Bronchial epithelial cell (primary cell): ENCODE data around the gene ZDHHC6. TPM values are rescaled to one million over a fixed set of nuclear protein-coding genes. Genes with fewer than 3 reads are reported as not detected.

Source experiments
- DNase-seq: peaks from one replicate; pipeline ENCODE4 v3.0.0-alpha.2; 2010; ENCODE audit warnings: low read depth
- FAIRE-seq: peaks from 2 replicates; lab custom pipeline; 2011; peaks lifted over from hg19 to GRCh38; lab: Jason Lieb, UNC
- H3K27me3 ChIP-seq: 2 replicates; pipeline ENCODE4 v1.5.1; 2011; ENCODE audit warnings: low read length; ENCODE audit not compliant: control insufficient read depth, insufficient read depth
- H3K36me3 ChIP-seq: 2 replicates; pipeline ENCODE4 v1.5.1; 2011; ENCODE audit warnings: low read length; ENCODE audit not compliant: control insufficient read depth, insufficient read depth
- H3K4me3 ChIP-seq: 2 replicates; pipeline ENCODE4 v1.5.1; 2011; ENCODE audit warnings: mild to moderate bottlenecking, low read depth, low read length, control low read depth
- total RNA-seq: library from RNA; depleted of rRNA; stranded (reverse); fragments of >200 nt; gene quantifications from 2 replicates; pipeline ENCODE4 v1.2.1, GENCODE V29; 2014
- TF ChIP-seq, protein P1 (sequence below): IDR thresholded peaks from 2 replicates; pipeline ENCODE4 v1.5.1; 2011; ENCODE audit warnings: mild to moderate bottlenecking, moderate library complexity, low read length, control low read depth, inconsistent platforms; ENCODE audit not compliant: insufficient read depth, severe bottlenecking

The ZDHHC6 gene
- total RNA-seq, 1 donor from 2014 or later = 23.4 TPM

DNA sequence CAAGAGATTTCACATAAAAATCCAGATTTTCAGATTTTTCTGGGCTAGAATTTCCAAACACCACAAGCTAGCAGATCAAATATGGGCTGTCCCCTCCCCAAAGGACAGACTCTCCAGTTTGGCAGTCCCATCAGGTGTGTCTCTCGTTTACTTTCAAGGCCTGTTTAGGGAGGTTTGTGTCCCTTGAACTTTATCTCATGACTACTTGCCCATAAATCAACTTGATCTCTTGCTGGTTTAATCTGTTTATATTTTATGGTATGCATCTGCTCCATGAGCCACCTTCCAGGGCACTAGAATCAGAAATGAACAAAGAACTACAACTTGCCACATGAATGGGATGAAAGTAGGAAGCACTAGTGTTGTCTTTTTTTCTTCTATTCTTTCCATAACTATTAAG, 5.2 kb downstream of the ZDHHC6 start:
- no peak overlapping the region for H3K4me3 ChIP-seq
- peaks cover 12% of the 10 kb centered on the region for H3K36me3 ChIP-seq
- DNase-seq (no peak), FAIRE-seq (no peak)
- no peaks in the 10 kb centered on the region for H3K27me3 ChIP-seq
- TF ChIP-seq, protein P1, sequence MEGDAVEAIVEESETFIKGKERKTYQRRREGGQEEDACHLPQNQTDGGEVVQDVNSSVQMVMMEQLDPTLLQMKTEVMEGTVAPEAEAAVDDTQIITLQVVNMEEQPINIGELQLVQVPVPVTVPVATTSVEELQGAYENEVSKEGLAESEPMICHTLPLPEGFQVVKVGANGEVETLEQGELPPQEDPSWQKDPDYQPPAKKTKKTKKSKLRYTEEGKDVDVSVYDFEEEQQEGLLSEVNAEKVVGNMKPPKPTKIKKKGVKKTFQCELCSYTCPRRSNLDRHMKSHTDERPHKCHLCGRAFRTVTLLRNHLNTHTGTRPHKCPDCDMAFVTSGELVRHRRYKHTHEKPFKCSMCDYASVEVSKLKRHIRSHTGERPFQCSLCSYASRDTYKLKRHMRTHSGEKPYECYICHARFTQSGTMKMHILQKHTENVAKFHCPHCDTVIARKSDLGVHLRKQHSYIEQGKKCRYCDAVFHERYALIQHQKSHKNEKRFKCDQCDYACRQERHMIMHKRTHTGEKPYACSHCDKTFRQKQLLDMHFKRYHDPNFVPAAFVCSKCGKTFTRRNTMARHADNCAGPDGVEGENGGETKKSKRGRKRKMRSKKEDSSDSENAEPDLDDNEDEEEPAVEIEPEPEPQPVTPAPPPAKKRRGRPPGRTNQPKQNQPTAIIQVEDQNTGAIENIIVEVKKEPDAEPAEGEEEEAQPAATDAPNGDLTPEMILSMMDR = no peak

DNA sequence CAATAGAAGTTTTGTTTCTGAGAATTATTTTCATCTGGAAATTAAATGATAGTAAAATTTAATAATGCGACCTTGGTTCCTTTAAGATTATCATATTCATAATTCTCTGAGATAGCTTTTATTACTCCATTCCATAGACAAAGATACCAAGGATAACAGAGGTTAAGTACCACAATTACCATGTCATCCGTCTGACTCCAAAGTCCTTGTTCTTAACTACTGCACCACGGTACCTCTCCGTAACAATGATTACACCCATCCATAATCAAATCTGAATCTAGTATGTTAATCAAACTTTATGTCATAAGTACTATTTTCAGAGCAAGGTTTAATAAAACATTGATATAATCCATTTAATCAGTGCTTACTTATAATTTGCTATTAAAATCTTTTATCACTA, 8.4 kb downstream of the ZDHHC6 start:
- FAIRE-seq = no peak
- TF ChIP-seq, protein P1 = no peak
- no peak for DNase-seq
- Histone ChIP-seq H3K36me3 (peaks cover 13% of the 10 kb centered on the region), H3K27me3 (no peaks in the 10 kb centered on the region), H3K4me3 (no peak overlapping the region)

DNA sequence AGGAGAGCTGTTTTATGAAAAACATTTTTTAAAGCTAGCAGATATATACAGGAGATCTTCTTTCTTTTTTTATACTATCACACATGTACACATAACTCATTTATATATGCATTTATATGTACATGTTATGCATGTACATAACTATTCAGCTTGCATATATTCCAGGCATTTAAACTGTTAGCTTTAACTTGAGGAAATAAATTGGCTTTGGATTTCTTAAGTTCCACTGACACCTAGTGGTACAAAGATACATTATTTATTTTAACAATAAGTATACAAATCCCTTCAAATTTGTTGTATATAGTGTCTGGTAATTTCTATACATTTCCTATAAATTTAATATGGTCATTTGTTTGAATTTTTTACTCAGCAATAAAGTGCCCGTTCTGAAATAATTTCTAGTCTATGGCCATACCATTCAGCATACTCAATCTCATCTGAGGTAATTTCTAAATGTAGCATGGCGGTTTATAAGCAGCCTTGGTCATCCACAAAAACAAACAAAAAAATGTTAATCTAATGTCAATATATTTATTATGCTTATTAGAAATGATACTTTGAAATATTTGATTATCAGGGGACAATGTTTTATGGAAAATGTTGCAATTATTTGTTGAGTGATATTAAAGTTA, 11.6 kb downstream of the ZDHHC6 start:
- TF ChIP-seq, protein P1 = no peak
- H3K27me3 ChIP-seq = no peaks in the 10 kb centered on the region
- H3K36me3 ChIP-seq = peaks cover 15% of the 10 kb centered on the region
- no peak overlapping the region for H3K4me3 ChIP-seq
- no peak for FAIRE-seq
- DNase-seq = peak; percentile 59

DNA sequence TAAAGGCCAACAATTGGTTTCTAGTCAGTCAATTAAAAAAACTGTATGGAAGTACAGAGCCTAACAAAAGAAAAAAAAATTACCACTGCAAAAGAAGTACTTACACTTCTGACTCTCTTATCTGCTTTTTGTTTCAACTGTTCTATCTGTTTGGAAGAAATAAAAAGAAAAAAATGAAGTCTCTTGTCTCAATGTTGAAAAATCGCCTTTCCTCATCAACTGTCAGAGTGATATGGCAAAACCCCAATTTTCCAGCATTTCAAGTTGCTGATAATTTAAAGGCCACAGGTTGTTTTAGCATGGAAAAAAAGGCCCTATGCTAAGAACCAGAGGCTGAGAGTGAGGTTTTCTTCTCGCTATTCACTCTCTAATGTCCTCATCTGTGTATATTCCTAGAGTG, 13.6 kb downstream of the ZDHHC6 start:
- DNase-seq (no peak), FAIRE-seq (no peak)
- TF ChIP-seq, protein P1 = no peak
- no peaks in the 10 kb centered on the region for H3K27me3 ChIP-seq
- H3K4me3 ChIP-seq = no peak overlapping the region
- peaks cover 13% of the 10 kb centered on the region for H3K36me3 ChIP-seq

DNA sequence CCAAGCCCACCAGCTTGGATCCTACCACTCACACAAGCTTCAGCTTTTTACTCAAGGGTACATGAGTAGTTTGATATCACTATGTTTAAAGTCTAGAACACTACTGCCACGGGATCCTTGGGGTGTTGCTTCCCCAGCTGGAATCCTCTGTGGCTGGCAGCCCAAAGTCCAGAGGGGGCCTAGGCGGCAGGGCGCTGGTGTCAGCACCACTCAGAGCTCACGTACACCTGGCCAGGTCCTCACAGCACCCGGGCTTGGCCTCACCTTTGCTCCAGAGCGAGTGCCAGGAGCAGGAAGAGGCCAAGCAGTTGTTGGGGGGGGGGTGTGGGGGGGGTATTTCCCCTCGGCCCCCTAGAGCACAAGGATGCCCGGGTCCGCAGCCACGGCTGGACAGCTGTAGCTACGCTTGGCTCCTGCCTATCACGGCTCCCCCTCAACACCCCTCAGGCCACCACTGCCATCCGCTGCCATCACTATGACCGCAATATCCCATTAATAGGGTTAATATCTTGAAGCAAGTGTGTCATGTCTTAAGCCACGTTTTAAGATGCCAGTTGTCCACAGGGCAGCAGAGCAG, 17.0 kb downstream of the ZDHHC6 start:
- Histone ChIP-seq H3K36me3 (peaks cover 10% of the 10 kb centered on the region), H3K4me3 (no peak overlapping the region), H3K27me3 (no peaks in the 10 kb centered on the region)
- FAIRE-seq (no peak), DNase-seq (no peak)
- TF ChIP-seq, protein P1 = no peak
